ENCODE results near the gene GARIN1A.

- no peak for TF ChIP-seq CTCF (IDR thresholded peaks at IDR 0.05)
- no peak for TF ChIP-seq POLR2A (IDR thresholded peaks at IDR 0.05)
Measured at GRCh38 chr7:128665057-128665456, 7.0 kb upstream of the GARIN1A start.
